Heart left ventricle (tissue), 13 donors: Measurements from ENCODE around the gene SIAH3.

Experiments used
- CTCF ChIP-seq, 12 donors: fragments of 200-600 bp; sonication (generic) in 4 of 12; IDR thresholded peaks; one replicate each; pipeline versions ENCODE4 v1.5.0 to v1.8.0; 2018 to 2022; ENCODE audit warnings: antibody characterized with exemption in 12 of 12, mild to moderate bottlenecking in 5 of 12
- POLR2A ChIP-seq, 2 donors: fragments of 450-650 bp; IDR thresholded peaks; one replicate each; pipeline ENCODE4 v1.6.1; 2017; ENCODE audit warnings: antibody characterized with exemption in 2 of 2, mild to moderate bottlenecking in 2 of 2, moderate library complexity in 2 of 2
- donor health status: ischemic (EF 13 %, LVEDD 7.1; RV severe dilation, severe dysfunction).
- donor health status: DM: no; HTN: yes; CAD: no.
- donor health status: DM: no; HTN: no; CAD: no.
- donor health status: ischemic (EF 25% LVEDD 6.9; RV normal size, moderate dysfunction).
- donor health status: ischemic (EF 25% LVEDD 5.7; RV mildly dilated, moderate dysfunction).
- donor health status: ischemic (EF 35%, LVEDD 5.7; RV mildly dilated, moderate dysfunction).
- donor health status: nonischemic (EF 11% LVEDD 7.7; RV severe dilation, severe dysfunction).
- donor health status: DM: yes; HTN: yes; CAD: no.
- donor health status: PGD.
- donor health status: ischemic (EF 29% LVEDD 5.4; RV normal size, mild dysfunction).
- donor health status: nonischemic (EF 23%, LVEDD 6.1; RV moderate dilation, normal function).

DNA sequence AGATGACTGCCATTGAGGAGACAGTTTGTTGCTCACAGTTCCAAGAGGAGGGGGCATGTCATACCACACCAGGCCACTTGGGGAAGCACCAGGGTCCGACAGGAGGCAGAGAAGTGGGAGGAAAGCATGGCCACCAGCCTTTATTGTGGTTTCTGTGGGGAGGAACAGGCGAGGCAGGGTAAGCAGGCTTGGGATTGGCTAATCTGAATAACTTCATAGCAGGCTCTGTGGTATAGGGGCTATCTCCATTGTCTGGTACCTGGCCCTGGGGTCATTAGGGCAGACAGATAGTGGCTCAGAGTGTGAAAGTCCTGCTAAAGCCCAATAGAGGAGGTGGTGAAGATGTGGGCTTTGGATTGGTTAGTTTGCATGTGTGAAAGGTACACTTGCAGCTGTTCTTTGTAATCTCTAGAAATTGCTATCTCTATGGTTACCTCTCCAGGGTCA is 114.0 kb downstream of the SIAH3 start:
- TF ChIP-seq POLR2A (IDR thresholded peaks at IDR 0.05) (no peak), CTCF (IDR thresholded peaks at IDR 0.05) (peak in 2 of 12 donors; percentile 14)
